ENCODE data around the gene KATNAL1.

The KATNAL1 gene

GRCh38 chr13:30158774-30159445 lies 148.4 kb downstream of the KATNAL1 start:
- peak; percentile 16 for DNase-seq

GRCh38 chr13:30157616-30157993 lies 149.7 kb downstream of the KATNAL1 start:
- DNase-seq, result peak; percentile 27

- no peak for DNase-seq
These were observed 150.3 kb downstream of the KATNAL1 start for GRCh38 chr13:30156826-30157615.

GRCh38 chr13:30156270-30156669 lies 151.1 kb downstream of the KATNAL1 start:
- no peak for DNase-seq

- no peak for DNase-seq
These were observed 152.4 kb downstream of the KATNAL1 start for GRCh38 chr13:30154931-30155330.

GRCh38 chr13:30154531-30154930 lies 152.8 kb downstream of the KATNAL1 start:
- no peak for DNase-seq

- no peak for DNase-seq
These were observed 153.6 kb downstream of the KATNAL1 start for GRCh38 chr13:30153545-30154426.

Measured in NCI-H82 (cell line).